ENCODE data around the gene CDH4. TPM values are rescaled to one million over a fixed set of nuclear protein-coding genes. Genes with fewer than 3 reads are reported as not detected.

Gene CDH4
- total RNA-seq, 1 experiment from 2014 or later, result 5.3 TPM

GRCh38 chr20:61580958-61581824 is 329.1 kb downstream of the CDH4 start (continued):
- TF ChIP-seq ARID4B (CRISPR knock-in tag; IDR thresholded peaks at IDR 0.05; ENCODE audit: borderline replicate concordance) (no peak), PRRX2 (CRISPR knock-in tag; IDR thresholded peaks at IDR 0.05) (no peak), NR1H2 (CRISPR knock-in tag; IDR thresholded peaks at IDR 0.05) (no peak), TEAD1 (CRISPR knock-in tag; IDR thresholded peaks at IDR 0.05) (no peak), GRHL2 (CRISPR knock-in tag; IDR thresholded peaks at IDR 0.05; ENCODE audit: insufficient replicate concordance, severe bottlenecking) (no peak), ZNF317 (CRISPR knock-in tag; IDR thresholded peaks at IDR 0.05; ENCODE audit: borderline replicate concordance, low read depth) (no peak), SMAD3 (CRISPR knock-in tag; IDR thresholded peaks at IDR 0.05; ENCODE audit: borderline replicate concordance) (no peak), NFATC4 (CRISPR knock-in tag; IDR thresholded peaks at IDR 0.05) (no peak), ZNF219 (CRISPR knock-in tag; IDR thresholded peaks at IDR 0.05; ENCODE audit: borderline replicate concordance) (no peak)

GRCh38 chr20:61581825-61582188 is 329.7 kb downstream of the CDH4 start:
- ChIA-PET CTCF (no interaction called here), POLR2A (no interaction called here)
- DNase-seq (ENCODE audit: low spot score) (no peak), ATAC-seq (peak; percentile 47)
- TF ChIP-seq ZNF263 (CRISPR knock-in tag; IDR thresholded peaks at IDR 0.05; ENCODE audit: low read depth) (0 out of 2 replicates have a peak, but pooled peaks have one; percentile 43), ZNF317 (CRISPR knock-in tag; IDR thresholded peaks at IDR 0.05; ENCODE audit: borderline replicate concordance, low read depth) (no peak), PRDM15 (CRISPR knock-in tag; IDR thresholded peaks at IDR 0.05) (peak; percentile 97), RELA (CRISPR knock-in tag; IDR thresholded peaks at IDR 0.05; ENCODE audit: borderline replicate concordance) (no peak)
- Mint-ChIP-seq H3K4me1 (peaks cover 7% of the 10 kb centered on the region), H3K4me3 (no peak overlapping the region), H3K27me3 (ENCODE audit: low read depth) (peaks cover 35% of the 10 kb centered on the region), H3K27ac (no peak overlapping the region), H3K36me3 (no peaks in the 10 kb centered on the region), H3K9me3 (no peaks in the 10 kb centered on the region)

- peaks cover 35% of the 10 kb centered on the region for H3K27me3 Mint-ChIP-seq (ENCODE audit: low read depth)
- H3K4me1 Mint-ChIP-seq, result peaks cover 7% of the 10 kb centered on the region
- H3K4me3 Mint-ChIP-seq, result no peak overlapping the region
- ChIA-PET CTCF (no interaction called here), POLR2A (no interaction called here)
- H3K36me3 Mint-ChIP-seq, result no peaks in the 10 kb centered on the region
- no peaks in the 10 kb centered on the region for H3K9me3 Mint-ChIP-seq
- no peak for ATAC-seq
- H3K27ac Mint-ChIP-seq, result no peak overlapping the region
- no peak for DNase-seq (ENCODE audit: low spot score)
- no peak for TF ChIP-seq PREB (CRISPR knock-in tag; IDR thresholded peaks at IDR 0.05; ENCODE audit: borderline replicate concordance)
- TF ChIP-seq FOXP1 (CRISPR knock-in tag; IDR thresholded peaks at IDR 0.05; ENCODE audit: borderline replicate concordance), result no peak
- no peak for TF ChIP-seq TCF7 (CRISPR knock-in tag; IDR thresholded peaks at IDR 0.05; ENCODE audit: low read depth)
- TF ChIP-seq SMAD3 (CRISPR knock-in tag; IDR thresholded peaks at IDR 0.05; ENCODE audit: borderline replicate concordance), result no peak
- no peak for TF ChIP-seq KAT7 (CRISPR knock-in tag; IDR thresholded peaks at IDR 0.05; ENCODE audit: borderline replicate concordance)
- TF ChIP-seq ZBTB43 (CRISPR knock-in tag; IDR thresholded peaks at IDR 0.05), result no peak
- no peak for TF ChIP-seq ZSCAN18 (CRISPR knock-in tag; IDR thresholded peaks at IDR 0.05)
Measured at GRCh38 chr20:61582196-61582923, 330.3 kb downstream of the CDH4 start.
